ENCODE data around the gene IGFBPL1.
"Not testable (repeated sequence)": the region's sequence is repeated elsewhere in the genome, so short reads cannot be mapped to it uniquely, and the experiment has no call there.

IGFBPL1 gene

GRCh38 chr9:38428062-38428461 lies 3.8 kb upstream of the IGFBPL1 start:
- no peak for DNase-seq

GRCh38 chr9:38424918-38425317 lies 664 bp upstream of the IGFBPL1 start:
- DNase-seq: no peak

- no peak for DNase-seq
Measured at GRCh38 chr9:38423273-38423972, 831 bp downstream of the IGFBPL1 start.

GRCh38 chr9:38422555-38423260 lies 1.5 kb downstream of the IGFBPL1 start:
- DNase-seq: no peak

- DNase-seq: no peak
Measured at GRCh38 chr9:38421498-38422211, 2.6 kb downstream of the IGFBPL1 start.

- no peak for DNase-seq
Measured at GRCh38 chr9:38419181-38419580, 5.1 kb downstream of the IGFBPL1 start.

- no peak for DNase-seq
Measured at GRCh38 chr9:38418366-38418765, 5.9 kb downstream of the IGFBPL1 start.

- DNase-seq: peak; percentile 27
Measured at GRCh38 chr9:38417003-38417945, 7.0 kb downstream of the IGFBPL1 start.

GRCh38 chr9:38416461-38416860 lies 7.8 kb downstream of the IGFBPL1 start:
- DNase-seq: no peak

GRCh38 chr9:38415856-38416255 lies 8.4 kb downstream of the IGFBPL1 start:
- no peak for DNase-seq

GRCh38 chr9:38414040-38414723 lies 10.1 kb downstream of the IGFBPL1 start:
- no peak for DNase-seq

GRCh38 chr9:38413283-38413682 lies 11.0 kb downstream of the IGFBPL1 start:
- no peak for DNase-seq

- DNase-seq: no peak
Measured at GRCh38 chr9:38412751-38413150, 11.5 kb downstream of the IGFBPL1 start.

GRCh38 chr9:38408719-38409118 lies 15.5 kb downstream of the IGFBPL1 start:
- no peak for DNase-seq

GRCh38 chr9:38406476-38407186 lies 17.6 kb downstream of the IGFBPL1 start:
- DNase-seq: no peak

- no peak for DNase-seq
Measured at GRCh38 chr9:38405785-38406184, 18.5 kb downstream of the IGFBPL1 start.

GRCh38 chr9:38404314-38404713 lies 19.9 kb downstream of the IGFBPL1 start:
- no peak for DNase-seq

GRCh38 chr9:38401994-38402393 lies 22.3 kb downstream of the IGFBPL1 start:
- DNase-seq: no peak

- DNase-seq: not testable (repeated sequence)
Measured at GRCh38 chr9:38399191-38399590, 25.1 kb downstream of the IGFBPL1 start.

GRCh38 chr9:38396371-38396671 lies 27.9 kb downstream of the IGFBPL1 start:
- DNase-seq: no peak

GRCh38 chr9:38395653-38396370 lies 28.4 kb downstream of the IGFBPL1 start:
- no peak for DNase-seq

Data from CD4-positive, alpha-beta T cell treated with Interleukin-17A for 1 hour (primary cell).